Measurements from ENCODE around the gene CENPM. TPM values are rescaled to one million over a fixed set of nuclear protein-coding genes. Genes with fewer than 3 reads are reported as not detected.

The CENPM gene
- total RNA-seq, 1 experiment from 2014 or later: 60.6 TPM

DNA sequence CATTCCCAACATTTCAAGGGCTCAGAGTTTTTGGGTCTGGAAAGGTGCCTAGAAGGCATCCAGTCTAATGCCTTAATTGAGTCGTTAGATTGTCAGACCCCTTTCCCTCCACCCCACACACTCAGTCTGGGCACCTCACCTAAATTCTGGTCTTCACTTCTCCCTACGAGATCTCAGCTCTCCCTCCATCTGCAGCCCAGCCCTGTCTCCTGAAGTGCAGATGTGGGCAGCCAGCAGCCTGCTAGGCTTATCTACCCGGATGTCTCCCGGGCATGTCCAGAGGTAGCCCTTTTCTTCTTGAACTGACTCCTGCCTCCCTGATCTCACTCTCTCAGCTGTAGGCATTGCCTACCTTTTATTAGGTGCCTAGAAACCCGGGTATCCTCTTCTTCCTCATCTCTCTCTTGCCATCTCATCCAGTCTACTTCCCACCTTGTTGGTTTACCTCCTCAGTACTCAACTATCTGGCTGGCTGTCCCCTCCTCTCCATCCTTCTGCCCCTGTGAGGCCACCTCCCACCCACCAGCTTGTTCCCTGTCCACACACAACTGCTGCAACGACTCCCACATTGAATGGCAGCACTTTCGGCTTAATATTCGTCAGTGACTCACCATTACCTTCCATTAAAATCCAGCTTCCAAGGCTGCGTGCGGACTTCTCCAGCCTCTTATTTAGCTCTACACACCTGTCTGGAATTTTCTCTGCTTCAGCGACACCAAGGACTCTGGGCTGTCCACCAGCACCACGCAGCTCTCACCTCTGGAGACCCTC, 28.5 kb upstream of the CENPM start:
- peaks cover 20% of the 10 kb centered on the region for H3K27me3 ChIP-seq
- H3K4me1 ChIP-seq: 0 out of 2 replicates have a peak, but pooled peaks cover 2% of the 10 kb centered on the region
- no peaks in the 10 kb centered on the region for H3K36me3 ChIP-seq
- DNase-seq: no peak
- no peak overlapping the region for H3K4me3 ChIP-seq
- no peaks in the 10 kb centered on the region for H3K9me3 ChIP-seq (replicated peaks)
- no peak overlapping the region for H3K27ac ChIP-seq

DNA sequence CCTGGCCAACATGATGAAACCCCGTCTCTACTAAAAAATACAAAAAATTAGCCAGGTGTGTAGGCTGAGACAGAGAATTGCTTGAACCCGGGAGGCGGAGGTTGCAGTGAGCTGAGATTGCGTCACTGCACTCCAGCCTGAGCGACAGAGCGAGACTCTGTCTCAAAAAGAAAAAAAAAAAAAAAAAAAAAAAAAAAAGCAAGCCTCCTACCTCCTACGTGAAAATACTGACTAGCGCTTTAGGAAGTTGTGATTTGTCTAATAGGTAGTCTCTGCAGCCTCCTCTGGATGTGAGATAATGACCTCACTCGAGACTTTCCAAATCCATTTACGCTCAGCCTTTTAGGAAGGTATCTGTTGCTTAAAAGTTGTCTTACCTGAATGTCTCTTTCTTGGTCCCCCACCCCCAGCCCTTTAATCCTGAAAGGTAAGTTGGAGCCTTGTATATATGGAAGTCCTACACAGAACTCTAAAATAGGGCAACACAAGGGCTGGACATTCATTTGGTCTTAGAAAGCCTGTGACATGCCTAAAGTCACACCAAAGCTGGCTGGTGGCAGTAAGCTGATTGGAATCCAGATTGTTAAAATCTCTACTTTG, 27.8 kb upstream of the CENPM start:
- DNase-seq: no peak
- Histone ChIP-seq H3K9me3 (replicated peaks) (no peaks in the 10 kb centered on the region), H3K27me3 (peaks cover 20% of the 10 kb centered on the region), H3K4me3 (no peak overlapping the region), H3K36me3 (no peaks in the 10 kb centered on the region), H3K27ac (no peak overlapping the region), H3K4me1 (0 out of 2 replicates have a peak, but pooled peaks cover 2% of the 10 kb centered on the region)

DNA sequence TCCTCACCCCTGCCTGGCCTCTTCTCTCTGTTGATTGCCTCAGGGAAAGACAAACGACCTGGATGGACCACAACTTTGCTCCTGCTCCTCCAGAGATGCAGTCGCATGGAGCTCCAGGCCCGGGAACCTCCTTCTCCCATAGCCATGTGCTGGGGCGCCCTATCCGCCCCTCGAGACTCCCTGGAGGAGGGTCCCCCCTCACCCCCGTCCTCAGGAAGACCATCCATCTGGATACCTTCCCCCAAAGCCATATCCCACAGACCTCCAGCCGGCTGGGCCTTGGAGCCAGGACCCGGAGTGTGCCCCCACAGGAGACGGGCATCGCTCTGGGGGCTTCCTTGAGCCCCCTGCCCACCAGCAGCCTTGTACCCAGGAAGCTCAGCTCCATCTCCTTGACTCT, 24.5 kb upstream of the CENPM start:
- no peak overlapping the region for H3K4me3 ChIP-seq
- no peaks in the 10 kb centered on the region for H3K4me1 ChIP-seq
- no peaks in the 10 kb centered on the region for H3K9me3 ChIP-seq (replicated peaks)
- DNase-seq: no peak
- no peak overlapping the region for H3K27ac ChIP-seq
- H3K27me3 ChIP-seq: peaks cover 10% of the 10 kb centered on the region
- no peaks in the 10 kb centered on the region for H3K36me3 ChIP-seq

DNA sequence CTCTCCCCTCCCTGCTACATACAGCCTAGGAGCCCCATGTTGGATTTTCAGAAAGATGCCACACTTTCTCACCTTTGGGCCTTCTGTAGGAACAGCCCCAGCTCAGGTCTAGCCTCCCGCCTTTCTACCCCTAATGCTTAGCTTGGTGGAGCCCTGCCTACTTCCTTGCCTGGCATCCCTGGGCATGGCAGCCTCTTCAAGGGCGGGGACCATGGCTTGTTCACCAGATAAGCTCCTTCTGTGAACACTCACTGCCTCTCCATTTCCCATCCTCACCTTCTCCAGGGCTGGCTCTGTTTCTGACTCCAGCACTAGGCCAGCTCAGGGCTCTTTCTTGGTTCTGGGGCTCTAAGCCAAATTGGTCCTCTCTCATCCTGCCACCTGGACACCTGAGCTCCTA, 23.6 kb upstream of the CENPM start:
- H3K4me1 ChIP-seq: no peaks in the 10 kb centered on the region
- no peak overlapping the region for H3K27ac ChIP-seq
- peaks cover 3% of the 10 kb centered on the region; the same call in 1 of the 2 replicates for H3K27me3 ChIP-seq
- H3K4me3 ChIP-seq: no peak overlapping the region
- H3K9me3 ChIP-seq (replicated peaks): no peaks in the 10 kb centered on the region
- no peaks in the 10 kb centered on the region for H3K36me3 ChIP-seq
- no peak for DNase-seq

DNA sequence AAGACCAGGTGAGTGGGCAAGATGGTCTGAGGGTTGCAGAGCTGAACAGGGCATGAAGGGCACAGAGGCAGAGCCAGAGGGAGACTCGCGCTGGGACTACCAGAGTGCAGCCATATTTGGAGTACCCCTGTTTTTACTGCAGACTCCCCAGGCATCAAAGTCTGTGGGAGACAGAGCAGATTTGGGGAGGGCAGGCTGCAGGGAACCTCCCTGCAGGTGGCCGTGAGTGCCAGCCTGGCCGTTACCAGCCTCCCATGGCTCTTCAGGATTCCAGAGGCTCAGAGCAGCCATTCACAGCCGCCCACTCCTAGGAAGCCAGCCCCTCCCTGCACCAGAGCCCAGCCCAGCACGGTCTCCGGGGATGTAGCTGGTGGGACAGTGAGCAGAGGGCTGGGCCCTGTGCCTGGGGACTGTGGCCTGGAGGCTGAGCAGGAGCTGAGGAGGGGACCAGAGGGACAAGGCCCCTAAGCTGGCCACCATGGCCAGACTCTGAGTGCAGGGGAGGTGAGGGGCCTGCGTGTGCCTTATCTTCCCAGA, 22.2 kb upstream of the CENPM start, which contains the start of gene SEPTIN3:
Gene SEPTIN3, plus strand, starts transcription at position 334 of the 537 bp plus-strand sequence. CDS start 2,050 bp downstream, outside the sequence.
- no peaks in the 10 kb centered on the region for H3K4me1 ChIP-seq
- no peak within 1 kb of the TSS for H3K4me3 ChIP-seq
- H3K9me3 ChIP-seq (replicated peaks): no peaks in the 10 kb centered on the region
- DNase-seq: no peak
- H3K27ac ChIP-seq: no peak within 1 kb of the TSS
- H3K27me3 ChIP-seq: no peaks in the 10 kb centered on the region
- no peaks in the 10 kb centered on the region for H3K36me3 ChIP-seq

DNA sequence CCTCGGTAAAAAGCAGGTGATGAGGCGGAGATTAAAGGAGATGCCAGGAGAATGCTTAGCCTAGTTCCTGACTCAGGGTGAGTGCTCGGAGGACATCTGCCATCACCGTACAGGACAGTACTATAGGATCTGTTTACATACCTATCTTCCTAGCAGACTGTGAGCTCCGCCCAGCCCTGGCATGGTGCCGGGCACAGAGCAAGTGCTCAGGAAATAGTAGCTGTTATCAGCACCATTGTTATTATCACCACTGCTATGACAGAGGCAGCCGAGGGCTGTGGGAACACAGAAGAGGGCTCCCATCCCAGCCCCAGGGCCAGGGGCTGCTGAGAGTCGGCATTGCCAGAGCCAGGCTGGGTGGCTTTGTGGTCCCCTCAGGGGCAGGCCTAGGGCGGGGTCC, 21.6 kb upstream of the CENPM start:
- Histone ChIP-seq H3K27me3 (no peaks in the 10 kb centered on the region), H3K27ac (no peak overlapping the region), H3K4me1 (no peaks in the 10 kb centered on the region), H3K36me3 (no peaks in the 10 kb centered on the region), H3K4me3 (no peak overlapping the region), H3K9me3 (replicated peaks) (no peaks in the 10 kb centered on the region)
- DNase-seq: no peak

DNA sequence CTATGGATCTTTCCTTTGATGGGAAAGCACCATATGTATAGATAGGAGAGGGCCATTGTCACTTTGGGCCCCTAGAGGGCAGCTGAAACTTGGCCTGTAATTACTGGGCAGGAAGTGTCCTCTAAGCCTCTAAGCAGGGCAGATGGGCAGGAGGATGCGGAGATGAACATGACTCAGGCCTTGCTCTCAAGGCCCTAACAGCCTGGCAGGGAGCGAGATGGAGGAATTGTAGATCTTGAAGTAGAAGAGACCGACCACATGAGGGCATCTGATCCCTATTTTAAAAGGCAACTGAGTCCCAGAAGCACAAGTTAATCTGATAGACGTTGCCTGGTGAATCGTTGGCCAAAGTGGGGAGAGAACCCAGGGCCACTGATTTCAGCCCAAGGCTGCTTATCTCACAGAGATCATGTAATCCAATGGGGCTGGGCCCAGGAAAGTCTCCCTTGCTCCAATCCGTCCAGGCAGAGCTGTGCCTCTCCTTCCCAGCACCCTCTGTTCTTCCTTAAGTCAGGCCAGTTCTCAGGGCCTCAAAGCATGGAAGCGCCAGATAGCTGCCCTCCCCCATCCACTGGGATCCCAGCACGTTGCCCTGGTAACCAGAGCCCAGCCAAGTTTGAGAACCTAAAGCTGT, 19.8 kb upstream of the CENPM start:
- H3K27ac ChIP-seq: no peak overlapping the region
- no peaks in the 10 kb centered on the region for H3K36me3 ChIP-seq
- DNase-seq: peak; percentile 65 to 73
- H3K4me1 ChIP-seq: no peaks in the 10 kb centered on the region
- H3K27me3 ChIP-seq: no peaks in the 10 kb centered on the region
- H3K9me3 ChIP-seq (replicated peaks): no peaks in the 10 kb centered on the region
- no peak overlapping the region for H3K4me3 ChIP-seq

DNA sequence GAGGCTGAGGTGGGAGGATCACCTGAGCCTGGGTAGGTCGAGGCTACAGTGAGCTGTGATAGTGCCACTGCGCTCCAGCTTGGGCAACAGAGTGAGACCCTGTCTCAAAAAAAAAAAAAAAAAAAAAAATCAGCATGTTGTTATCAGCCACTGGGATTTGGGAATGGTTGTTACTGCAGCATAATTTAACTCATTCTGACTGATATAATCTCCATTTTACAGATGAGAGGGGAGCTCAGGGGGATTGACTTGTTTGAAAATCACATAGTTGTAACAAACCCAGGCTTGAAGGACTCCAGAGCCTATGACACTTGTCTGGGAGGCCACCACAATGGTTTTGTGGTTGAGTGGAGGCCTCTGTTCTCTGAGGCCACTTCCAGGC, 19.3 kb upstream of the CENPM start:
- no peak for DNase-seq
- Histone ChIP-seq H3K4me1 (no peaks in the 10 kb centered on the region), H3K27me3 (no peaks in the 10 kb centered on the region), H3K9me3 (replicated peaks) (no peaks in the 10 kb centered on the region), H3K4me3 (no peak overlapping the region), H3K27ac (no peak overlapping the region), H3K36me3 (no peaks in the 10 kb centered on the region)

DNA sequence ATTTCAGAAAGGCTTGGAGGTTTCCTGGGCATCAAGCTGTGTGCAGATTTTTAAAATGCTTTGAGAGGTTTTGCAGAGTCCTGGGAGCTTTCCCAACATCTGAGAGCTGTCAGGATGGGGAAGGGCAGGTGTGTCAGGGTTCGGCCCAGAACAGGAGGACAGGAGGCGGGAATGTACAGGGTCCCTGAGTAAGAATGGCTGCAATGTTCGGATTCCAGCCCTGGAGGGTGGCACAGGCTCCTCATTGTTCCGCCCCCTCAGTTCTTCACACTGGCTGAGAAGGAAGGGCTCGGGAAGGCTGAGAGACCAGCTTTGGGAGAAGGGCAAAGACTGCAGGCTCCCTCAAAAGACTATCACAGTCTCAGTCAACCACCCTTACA, 17.1 kb upstream of the CENPM start:
- Histone ChIP-seq H3K27ac (no peak overlapping the region), H3K4me3 (no peak overlapping the region), H3K36me3 (no peaks in the 10 kb centered on the region), H3K4me1 (peaks cover 2% of the 10 kb centered on the region; the same call in 1 of the 2 replicates), H3K9me3 (replicated peaks) (no peaks in the 10 kb centered on the region), H3K27me3 (no peaks in the 10 kb centered on the region)
- DNase-seq: no peak

DNA sequence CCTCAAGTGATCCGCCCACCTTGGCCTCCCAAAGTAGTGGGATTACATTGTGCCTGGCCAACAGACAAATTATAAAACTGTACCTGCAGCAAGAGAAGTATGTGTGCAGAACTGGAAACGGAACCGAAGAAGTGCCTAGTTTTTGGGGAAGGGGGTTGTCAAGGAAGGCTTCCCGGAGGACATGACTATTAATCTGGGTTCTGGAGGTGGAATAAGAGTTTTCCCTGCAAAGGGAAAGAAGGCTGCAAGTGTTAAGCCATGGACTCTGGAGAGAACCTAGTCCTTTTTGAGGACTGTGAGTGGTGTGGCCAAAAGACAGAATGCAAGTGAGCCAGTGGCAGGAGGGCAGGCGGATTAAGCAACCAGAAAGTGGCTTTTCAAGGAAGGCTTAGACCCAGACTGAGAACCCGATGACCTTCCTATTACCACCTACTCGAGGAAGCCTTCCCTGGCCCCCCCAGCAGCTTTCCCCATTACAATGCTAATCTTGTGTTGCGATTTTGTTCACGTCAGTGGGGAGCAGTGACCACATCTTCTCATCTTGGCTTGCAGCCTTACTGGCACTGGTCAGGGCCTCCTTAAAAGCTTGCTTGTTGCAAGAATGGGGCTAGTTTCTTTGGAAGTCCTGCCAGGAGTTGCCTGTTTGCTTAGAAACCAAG, 16.6 kb upstream of the CENPM start:
- Histone ChIP-seq H3K4me3 (no peak overlapping the region), H3K9me3 (replicated peaks) (no peaks in the 10 kb centered on the region), H3K4me1 (peaks cover 2% of the 10 kb centered on the region; the same call in 1 of the 2 replicates), H3K27me3 (no peaks in the 10 kb centered on the region), H3K27ac (no peak overlapping the region), H3K36me3 (no peaks in the 10 kb centered on the region)
- no peak for DNase-seq

DNA sequence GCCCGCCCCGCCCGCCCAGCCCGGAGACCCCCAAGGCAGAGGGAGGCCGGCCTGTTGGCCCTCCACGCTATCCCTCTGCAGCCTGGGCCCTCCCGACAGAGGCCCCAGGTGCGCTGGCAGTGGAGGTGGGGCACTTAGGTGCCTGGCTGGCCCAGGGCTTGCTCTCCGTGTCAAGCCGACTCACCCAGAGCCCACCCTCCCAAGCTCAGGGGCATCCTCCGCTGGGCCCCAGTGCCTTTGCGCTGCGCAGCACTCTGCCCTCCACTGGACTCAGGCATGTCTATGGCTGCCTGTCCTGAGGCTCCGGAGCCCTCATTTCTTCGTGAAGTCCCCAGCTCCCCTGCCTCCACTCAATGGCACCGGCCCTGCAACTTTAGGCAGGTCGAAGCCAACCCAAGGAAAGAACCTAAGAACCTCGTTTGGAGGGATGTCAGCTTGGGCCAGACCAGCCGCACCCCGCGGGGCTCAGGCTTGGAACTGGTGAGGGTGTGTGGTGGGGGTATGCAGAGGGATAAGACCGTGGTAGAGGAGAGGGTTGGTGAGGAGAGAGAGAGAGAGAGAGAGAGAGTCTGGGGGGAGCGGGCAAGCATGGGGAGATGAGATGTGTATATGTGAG, 11.1 kb upstream of the CENPM start:
- DNase-seq: no peak
- Histone ChIP-seq H3K9me3 (replicated peaks) (no peaks in the 10 kb centered on the region), H3K27me3 (no peaks in the 10 kb centered on the region), H3K36me3 (no peaks in the 10 kb centered on the region), H3K4me1 (peaks cover 2% of the 10 kb centered on the region; the same call in 1 of the 2 replicates), H3K4me3 (no peak overlapping the region), H3K27ac (no peak overlapping the region)

DNA sequence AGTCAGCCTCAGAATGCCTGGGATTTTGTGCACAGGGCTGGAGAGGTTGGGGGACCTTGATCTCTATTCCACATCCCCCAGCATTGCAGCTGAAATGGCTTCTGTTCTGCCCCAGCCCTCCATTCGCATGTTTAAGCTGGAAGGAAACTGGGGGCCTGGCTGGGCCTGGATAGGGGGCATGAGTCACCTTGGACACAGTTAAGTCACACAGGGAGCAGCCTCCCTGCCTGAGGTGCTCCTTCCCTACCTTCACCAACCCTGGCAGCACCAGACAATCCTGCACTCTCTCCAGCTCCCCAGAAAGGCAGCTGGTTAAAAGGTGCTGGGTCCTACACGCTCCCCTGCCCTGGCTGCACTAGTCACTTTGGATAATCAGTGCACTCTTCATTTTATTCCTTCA, 5.8 kb upstream of the CENPM start:
- no peaks in the 10 kb centered on the region for H3K4me1 ChIP-seq
- H3K27me3 ChIP-seq: no peaks in the 10 kb centered on the region
- H3K27ac ChIP-seq: no peak overlapping the region
- no peak overlapping the region for H3K4me3 ChIP-seq
- no peaks in the 10 kb centered on the region for H3K9me3 ChIP-seq (replicated peaks)
- H3K36me3 ChIP-seq: no peaks in the 10 kb centered on the region
- DNase-seq: no peak

DNA sequence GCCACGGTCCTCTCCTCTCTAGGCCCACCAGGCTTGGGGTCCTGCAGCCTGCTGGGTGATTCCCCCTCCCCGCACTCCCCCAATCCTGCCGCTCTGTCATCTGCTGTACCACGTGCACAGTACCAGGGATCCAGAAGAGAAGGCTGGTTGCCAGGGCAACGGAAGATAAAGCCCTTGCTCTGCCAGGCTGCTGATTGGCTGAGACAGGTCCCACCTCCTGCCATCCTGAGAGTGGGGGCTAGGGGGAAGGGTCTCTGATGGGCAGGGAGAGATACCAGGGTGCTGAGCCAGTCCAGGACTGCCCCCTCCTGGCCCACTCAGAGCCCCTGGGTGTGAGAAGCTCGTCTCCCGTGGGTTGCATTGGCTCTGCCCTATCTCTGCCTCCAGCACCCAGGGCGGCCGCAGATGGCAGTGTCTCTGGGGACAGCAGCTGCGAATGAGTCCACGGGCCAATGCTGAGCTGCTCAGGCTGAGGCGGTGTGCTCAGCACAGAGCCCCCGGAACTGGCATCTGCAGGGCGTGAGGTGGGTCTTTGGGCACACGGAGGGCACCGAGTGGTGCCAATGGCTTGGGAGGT, 5.0 kb upstream of the CENPM start, which contains the start of gene SMIM45:
Gene SMIM45, plus strand, starts transcription at position 253 of the 577 bp plus-strand sequence.
- DNase-seq: no peak
- Histone ChIP-seq H3K9me3 (replicated peaks) (no peaks in the 10 kb centered on the region), H3K27ac (no peak within 1 kb of the TSS), H3K4me3 (no peak within 1 kb of the TSS), H3K36me3 (no peaks in the 10 kb centered on the region), H3K27me3 (no peaks in the 10 kb centered on the region), H3K4me1 (no peaks in the 10 kb centered on the region)
